DND-41 (cell line): ENCODE measurements around the gene ALDOC.

Experiments
- EZH2 ChIP-seq: IDR thresholded peaks from 3 replicates; pipeline ENCODE4 v1.6.1; 2012; ENCODE audit warnings: borderline replicate concordance, low read depth, mild to moderate bottlenecking, moderate library complexity, low read length, inconsistent platforms; ENCODE audit not compliant: severe bottlenecking
- TF ChIP-seq, protein P1 (sequence below): IDR thresholded peaks from 2 replicates; pipeline ENCODE4 v1.5.1; 2012; ENCODE audit warnings: borderline replicate concordance, low read length, moderate library complexity, mild to moderate bottlenecking; ENCODE audit not compliant: poor library complexity, severe bottlenecking; ENCODE audit errors: extremely low read depth

GRCh38 chr17:28579526-28579925 is 2.8 kb upstream of the ALDOC start:
- TF ChIP-seq, protein P1, sequence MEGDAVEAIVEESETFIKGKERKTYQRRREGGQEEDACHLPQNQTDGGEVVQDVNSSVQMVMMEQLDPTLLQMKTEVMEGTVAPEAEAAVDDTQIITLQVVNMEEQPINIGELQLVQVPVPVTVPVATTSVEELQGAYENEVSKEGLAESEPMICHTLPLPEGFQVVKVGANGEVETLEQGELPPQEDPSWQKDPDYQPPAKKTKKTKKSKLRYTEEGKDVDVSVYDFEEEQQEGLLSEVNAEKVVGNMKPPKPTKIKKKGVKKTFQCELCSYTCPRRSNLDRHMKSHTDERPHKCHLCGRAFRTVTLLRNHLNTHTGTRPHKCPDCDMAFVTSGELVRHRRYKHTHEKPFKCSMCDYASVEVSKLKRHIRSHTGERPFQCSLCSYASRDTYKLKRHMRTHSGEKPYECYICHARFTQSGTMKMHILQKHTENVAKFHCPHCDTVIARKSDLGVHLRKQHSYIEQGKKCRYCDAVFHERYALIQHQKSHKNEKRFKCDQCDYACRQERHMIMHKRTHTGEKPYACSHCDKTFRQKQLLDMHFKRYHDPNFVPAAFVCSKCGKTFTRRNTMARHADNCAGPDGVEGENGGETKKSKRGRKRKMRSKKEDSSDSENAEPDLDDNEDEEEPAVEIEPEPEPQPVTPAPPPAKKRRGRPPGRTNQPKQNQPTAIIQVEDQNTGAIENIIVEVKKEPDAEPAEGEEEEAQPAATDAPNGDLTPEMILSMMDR: no peak
- no peak for TF ChIP-seq EZH2
